Measurements from ENCODE around the gene PPL.

- TF ChIP-seq CTCF (conservative IDR thresholded peaks at IDR 0.05 in 1 of 2, IDR thresholded peaks at IDR 0.05 in 1 of 2; ENCODE audit: extremely low read depth in 1 of 2, insufficient read depth in 1 of 2, low read depth in 1 of 2, low read length in 2 of 2) (no peak), EZH2 (IDR thresholded peaks at IDR 0.05; ENCODE audit: borderline replicate concordance, low read length) (no peak)
Measured at GRCh38 chr16:4879049-4879448, 57.9 kb downstream of the PPL start.
